Cardiac muscle cell (in vitro differentiated cells and primary cell): ENCODE results near the gene CPEB2. TPM values are rescaled to one million over a fixed set of nuclear protein-coding genes. Genes with fewer than 3 reads are reported as not detected.

Experiments used
- DNase-seq, 2 donors: peaks; one replicate each; pipeline versions ENCODE4 v3.0.0 to v3.0.0-alpha.2; 2010 to 2017; ENCODE audit warnings: low read depth in 1 of 2, low spot score in 1 of 2
- H3K27ac ChIP-seq: fragments of 200-600 bp; sonication (generic); 2 replicates; pipeline ENCODE4 v1.5.1; 2016
- H3K27me3 ChIP-seq: fragments of 200-600 bp; sonication (generic); 2 replicates; pipeline ENCODE4 v1.6.0; 2016; ENCODE audit warnings: control low read depth
- H3K36me3 ChIP-seq: fragments of 200-600 bp; sonication (generic); 2 replicates; pipeline ENCODE4 v1.5.1; 2016; ENCODE audit warnings: control low read depth
- H3K4me1 ChIP-seq: fragments of 200-600 bp; sonication (generic); 2 replicates; pipeline ENCODE4 v1.8.1; 2017; ENCODE audit warnings: low read depth, mild to moderate bottlenecking, mixed run types
- H3K4me3 ChIP-seq: fragments of 200-600 bp; sonication (generic); 2 replicates; pipeline ENCODE4 v1.5.1; 2016; ENCODE audit warnings: mild to moderate bottlenecking
- H3K9me3 ChIP-seq: fragments of 200-600 bp; sonication (generic); 2 replicates; pipeline ENCODE4 v1.5.1; 2017; ENCODE audit warnings: low read depth, mild to moderate bottlenecking, control low read depth
- polyA plus RNA-seq: library from polyadenylated mRNA; unstranded; fragments of >200 nt; fragmentation: Nextera tagmentation; extraction: Ambion mirVana; gene quantifications from 2 replicates; pipeline ENCODE4 v1.2.1, GENCODE V29; 2016
- total RNA-seq: library from RNA; depleted of rRNA; stranded (reverse); fragments of >200 nt; gene quantifications from 2 replicates; pipeline ENCODE4 v1.2.3, GENCODE V29; 2016
- TF ChIP-seq, protein P1 (sequence below): IDR thresholded peaks from 2 replicates; pipeline ENCODE4 v1.5.1; 2012; ENCODE audit warnings: low read depth, mild to moderate bottlenecking, low read length

The CPEB2 gene
- 8.6 and 17.4 TPM in 2 replicates for total RNA-seq
- 7.5 and 13.1 TPM in 2 replicates for polyA plus RNA-seq

DNA sequence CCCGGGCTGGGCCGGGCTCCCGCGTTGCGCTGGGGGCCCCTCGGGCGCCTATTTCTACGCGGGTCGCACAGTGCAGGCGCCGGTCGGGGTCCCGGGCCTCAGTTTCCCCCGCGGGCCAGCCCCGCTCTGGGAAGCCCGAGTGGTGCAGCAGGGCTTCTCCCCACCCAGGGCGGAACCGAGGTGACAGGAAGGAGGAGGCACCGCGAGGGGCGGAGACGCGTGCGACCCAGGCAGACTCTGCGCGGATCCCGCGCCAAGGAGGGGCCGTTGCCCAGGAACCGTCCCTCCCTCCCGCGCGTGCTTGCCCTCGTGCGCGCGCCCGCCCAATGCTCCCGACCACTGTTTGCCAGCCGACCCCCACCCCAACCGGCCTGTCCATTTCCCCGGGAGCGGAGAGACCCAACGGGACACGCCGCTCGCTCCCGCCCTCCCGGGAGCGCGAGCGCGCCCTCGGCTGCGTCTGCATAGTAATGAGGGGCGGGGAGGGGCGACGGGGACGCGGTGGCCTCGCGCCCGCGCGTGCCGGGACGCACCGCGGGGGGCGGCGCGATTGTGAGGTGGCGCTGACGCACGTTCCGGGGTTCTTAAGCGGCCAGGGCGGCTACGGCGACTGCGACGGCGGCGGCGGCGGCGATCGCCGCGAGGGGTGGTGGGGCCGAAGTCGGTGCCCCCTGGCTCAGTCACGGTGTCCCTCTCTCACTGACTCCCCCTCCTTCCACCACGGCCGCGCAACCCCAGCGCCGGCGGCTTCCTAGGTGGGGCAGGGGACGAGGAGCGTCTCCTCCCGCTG, at the start of gene CPEB2:
TSS of gene CPEB2 (plus strand) at position 613 of the 790 bp plus-strand sequence. CDS start 193 bp downstream, outside the sequence.
- peaks cover 4% of the 10 kb centered on the region for H3K4me1 ChIP-seq
- no peaks in the 10 kb centered on the region for H3K36me3 ChIP-seq
- peak within 1 kb of the TSS; percentile 96 for H3K27ac ChIP-seq
- TF ChIP-seq, protein P1, sequence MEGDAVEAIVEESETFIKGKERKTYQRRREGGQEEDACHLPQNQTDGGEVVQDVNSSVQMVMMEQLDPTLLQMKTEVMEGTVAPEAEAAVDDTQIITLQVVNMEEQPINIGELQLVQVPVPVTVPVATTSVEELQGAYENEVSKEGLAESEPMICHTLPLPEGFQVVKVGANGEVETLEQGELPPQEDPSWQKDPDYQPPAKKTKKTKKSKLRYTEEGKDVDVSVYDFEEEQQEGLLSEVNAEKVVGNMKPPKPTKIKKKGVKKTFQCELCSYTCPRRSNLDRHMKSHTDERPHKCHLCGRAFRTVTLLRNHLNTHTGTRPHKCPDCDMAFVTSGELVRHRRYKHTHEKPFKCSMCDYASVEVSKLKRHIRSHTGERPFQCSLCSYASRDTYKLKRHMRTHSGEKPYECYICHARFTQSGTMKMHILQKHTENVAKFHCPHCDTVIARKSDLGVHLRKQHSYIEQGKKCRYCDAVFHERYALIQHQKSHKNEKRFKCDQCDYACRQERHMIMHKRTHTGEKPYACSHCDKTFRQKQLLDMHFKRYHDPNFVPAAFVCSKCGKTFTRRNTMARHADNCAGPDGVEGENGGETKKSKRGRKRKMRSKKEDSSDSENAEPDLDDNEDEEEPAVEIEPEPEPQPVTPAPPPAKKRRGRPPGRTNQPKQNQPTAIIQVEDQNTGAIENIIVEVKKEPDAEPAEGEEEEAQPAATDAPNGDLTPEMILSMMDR = no peak
- peak; percentile 98 for DNase-seq
- H3K4me3 ChIP-seq = peak within 1 kb of the TSS; percentile 87
- no peaks in the 10 kb centered on the region for H3K9me3 ChIP-seq
- no peaks in the 10 kb centered on the region for H3K27me3 ChIP-seq

DNA sequence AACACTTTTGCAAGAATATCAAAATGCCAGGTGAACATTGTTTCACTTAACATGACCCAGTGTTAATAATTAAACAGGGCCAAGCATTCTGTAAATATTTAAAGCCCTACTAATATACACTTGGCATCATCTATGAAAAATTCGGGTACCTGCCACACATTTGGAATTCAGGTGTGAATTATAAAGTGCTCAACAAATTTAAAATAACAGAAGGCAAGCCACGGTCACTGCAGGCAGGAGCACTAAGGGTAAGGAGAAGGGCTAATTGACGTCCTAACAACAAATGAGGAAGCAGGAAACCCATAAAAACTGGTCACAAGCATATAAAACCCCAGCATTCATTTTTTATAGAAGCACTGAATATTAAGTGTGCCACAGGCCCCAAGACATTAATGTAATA, 43.8 kb upstream of the CPEB2 start:
- no peak overlapping the region for H3K4me3 ChIP-seq
- no peaks in the 10 kb centered on the region for H3K4me1 ChIP-seq
- H3K9me3 ChIP-seq = no peaks in the 10 kb centered on the region
- H3K27me3 ChIP-seq = no peaks in the 10 kb centered on the region
- TF ChIP-seq, protein P1 = no peak
- no peaks in the 10 kb centered on the region for H3K36me3 ChIP-seq
- DNase-seq = no peak
- no peak overlapping the region for H3K27ac ChIP-seq

DNA sequence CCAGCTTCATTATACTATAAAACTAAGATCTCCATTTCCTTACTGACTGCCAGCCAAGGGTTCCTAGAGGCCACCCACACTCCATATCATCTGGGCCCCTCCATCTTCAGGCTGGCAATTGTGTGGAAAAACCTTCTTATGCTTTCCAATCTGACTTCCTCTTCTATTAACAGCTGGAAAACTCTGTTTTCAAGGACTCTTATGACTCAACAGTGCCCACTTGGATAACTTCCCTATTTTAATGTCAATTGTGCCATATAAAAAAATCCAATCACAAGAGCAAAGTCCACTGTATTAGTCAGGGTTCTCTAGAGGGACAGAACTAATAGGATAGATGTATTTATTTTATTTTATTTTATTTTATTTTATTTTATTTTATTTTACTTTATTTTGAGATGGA, 41.0 kb upstream of the CPEB2 start:
- Histone ChIP-seq H3K9me3 (no peaks in the 10 kb centered on the region), H3K27me3 (no peaks in the 10 kb centered on the region), H3K4me3 (no peak overlapping the region), H3K27ac (no peak overlapping the region), H3K4me1 (no peaks in the 10 kb centered on the region), H3K36me3 (no peaks in the 10 kb centered on the region)
- TF ChIP-seq, protein P1 = no peak
- no peak for DNase-seq

DNA sequence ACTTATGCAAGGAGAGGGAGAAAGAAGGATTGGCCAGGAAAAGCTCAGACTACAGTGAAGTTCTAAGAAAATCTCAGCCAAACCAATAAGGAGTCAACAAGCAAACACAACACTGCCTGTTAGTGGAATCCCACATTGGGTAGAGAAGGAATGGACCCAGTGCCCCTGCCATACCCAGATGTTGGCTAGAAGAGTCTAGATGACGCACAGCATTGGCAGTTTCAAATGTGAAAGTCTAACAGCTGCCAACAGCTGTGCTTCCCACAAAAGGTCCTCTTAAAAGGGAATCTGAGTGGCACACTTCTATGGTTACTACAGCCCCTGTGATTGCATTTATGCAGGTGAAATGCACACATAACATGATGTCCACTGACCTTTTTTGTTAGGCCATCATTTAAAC, 37.2 kb upstream of the CPEB2 start:
- Histone ChIP-seq H3K27ac (no peak overlapping the region), H3K27me3 (no peaks in the 10 kb centered on the region)
- TF ChIP-seq, protein P1 = no peak

DNA sequence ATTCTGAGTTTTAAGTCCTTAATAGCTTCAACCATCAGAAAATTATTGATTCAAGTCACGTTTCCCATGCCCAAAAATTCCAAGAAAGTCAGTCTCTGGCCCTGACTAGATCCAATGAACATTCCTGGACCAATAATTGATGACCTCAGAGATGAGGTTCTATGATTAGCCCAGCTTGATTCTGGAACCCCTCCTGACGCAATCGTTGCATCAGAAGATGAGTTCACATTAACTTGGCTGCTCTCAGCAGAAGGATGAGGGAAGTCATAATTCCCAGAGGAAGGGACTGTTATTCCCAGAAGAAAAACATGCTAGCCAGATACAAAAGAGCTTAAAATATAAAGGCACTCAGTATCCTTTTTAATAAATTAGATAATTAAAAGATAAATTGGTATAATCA, 34.3 kb upstream of the CPEB2 start:
- no peaks in the 10 kb centered on the region for H3K36me3 ChIP-seq
- H3K9me3 ChIP-seq = no peaks in the 10 kb centered on the region
- H3K27ac ChIP-seq = no peak overlapping the region
- no peak for DNase-seq
- TF ChIP-seq, protein P1 = no peak
- H3K4me3 ChIP-seq = no peak overlapping the region
- no peaks in the 10 kb centered on the region for H3K4me1 ChIP-seq
- no peaks in the 10 kb centered on the region for H3K27me3 ChIP-seq

More for the DNA sequence above, 37.2 kb upstream of the CPEB2 start:
- no peaks in the 10 kb centered on the region for H3K9me3 ChIP-seq
- DNase-seq = no peak
- no peaks in the 10 kb centered on the region for H3K36me3 ChIP-seq
- H3K4me3 ChIP-seq = no peak overlapping the region
- no peaks in the 10 kb centered on the region for H3K4me1 ChIP-seq
